Amygdala (tissue), 56 donors: Measurements from ENCODE around the gene NFKB1.
"Not testable (repeated sequence)": the region's sequence is repeated elsewhere in the genome, so short reads cannot be mapped to it uniquely, and the experiment has no call there.

Source experiments
- DNase-seq, 56 donors: peaks; one replicate each; lab custom pipeline; 2025; lab: John Stamatoyannopoulos, UW

NFKB1 gene, protein sequence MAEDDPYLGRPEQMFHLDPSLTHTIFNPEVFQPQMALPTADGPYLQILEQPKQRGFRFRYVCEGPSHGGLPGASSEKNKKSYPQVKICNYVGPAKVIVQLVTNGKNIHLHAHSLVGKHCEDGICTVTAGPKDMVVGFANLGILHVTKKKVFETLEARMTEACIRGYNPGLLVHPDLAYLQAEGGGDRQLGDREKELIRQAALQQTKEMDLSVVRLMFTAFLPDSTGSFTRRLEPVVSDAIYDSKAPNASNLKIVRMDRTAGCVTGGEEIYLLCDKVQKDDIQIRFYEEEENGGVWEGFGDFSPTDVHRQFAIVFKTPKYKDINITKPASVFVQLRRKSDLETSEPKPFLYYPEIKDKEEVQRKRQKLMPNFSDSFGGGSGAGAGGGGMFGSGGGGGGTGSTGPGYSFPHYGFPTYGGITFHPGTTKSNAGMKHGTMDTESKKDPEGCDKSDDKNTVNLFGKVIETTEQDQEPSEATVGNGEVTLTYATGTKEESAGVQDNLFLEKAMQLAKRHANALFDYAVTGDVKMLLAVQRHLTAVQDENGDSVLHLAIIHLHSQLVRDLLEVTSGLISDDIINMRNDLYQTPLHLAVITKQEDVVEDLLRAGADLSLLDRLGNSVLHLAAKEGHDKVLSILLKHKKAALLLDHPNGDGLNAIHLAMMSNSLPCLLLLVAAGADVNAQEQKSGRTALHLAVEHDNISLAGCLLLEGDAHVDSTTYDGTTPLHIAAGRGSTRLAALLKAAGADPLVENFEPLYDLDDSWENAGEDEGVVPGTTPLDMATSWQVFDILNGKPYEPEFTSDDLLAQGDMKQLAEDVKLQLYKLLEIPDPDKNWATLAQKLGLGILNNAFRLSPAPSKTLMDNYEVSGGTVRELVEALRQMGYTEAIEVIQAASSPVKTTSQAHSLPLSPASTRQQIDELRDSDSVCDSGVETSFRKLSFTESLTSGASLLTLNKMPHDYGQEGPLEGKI

GRCh38 chr4:102500696-102501446 lies at the start of gene NFKB1:
TSS of gene NFKB1 (plus strand) at chr4:102501359. CDS start at chr4:102525519, 24,160 bp downstream.
- DNase-seq, result peak in 49 of 56 donors; percentile 16 to 82 (median 52)

- DNase-seq, result no peak
Observed at GRCh38 chr4:102452854-102453253, 48.3 kb upstream of the NFKB1 start.

DNA sequence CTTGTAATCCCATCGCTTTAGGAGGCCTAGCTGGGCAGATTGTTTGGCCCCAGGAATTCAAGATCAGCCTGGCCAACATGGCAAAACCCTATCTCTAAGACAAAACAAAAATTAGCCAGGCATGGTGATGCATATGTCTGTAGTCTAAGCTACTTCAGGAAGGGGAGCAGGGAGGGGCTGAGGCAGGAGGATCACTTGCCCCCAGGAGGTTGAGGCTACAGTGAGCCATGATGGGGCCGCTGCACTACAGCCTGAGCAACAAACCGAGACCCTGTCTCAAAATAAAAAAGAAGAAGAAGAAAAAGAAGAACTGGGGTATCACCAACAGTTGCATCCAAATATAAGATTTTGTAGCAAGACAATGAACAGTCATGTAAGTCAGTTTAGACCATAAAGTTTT lies 47.3 kb upstream of the NFKB1 start:
- DNase-seq, result no peak

- DNase-seq, result no peak
Observed at GRCh38 chr4:102454268-102454667, 46.9 kb upstream of the NFKB1 start.

GRCh38 chr4:102454981-102455685 lies 46.0 kb upstream of the NFKB1 start:
- DNase-seq, result no peak

- DNase-seq, result no peak
Observed at GRCh38 chr4:102455750-102456149, 45.4 kb upstream of the NFKB1 start.

DNA sequence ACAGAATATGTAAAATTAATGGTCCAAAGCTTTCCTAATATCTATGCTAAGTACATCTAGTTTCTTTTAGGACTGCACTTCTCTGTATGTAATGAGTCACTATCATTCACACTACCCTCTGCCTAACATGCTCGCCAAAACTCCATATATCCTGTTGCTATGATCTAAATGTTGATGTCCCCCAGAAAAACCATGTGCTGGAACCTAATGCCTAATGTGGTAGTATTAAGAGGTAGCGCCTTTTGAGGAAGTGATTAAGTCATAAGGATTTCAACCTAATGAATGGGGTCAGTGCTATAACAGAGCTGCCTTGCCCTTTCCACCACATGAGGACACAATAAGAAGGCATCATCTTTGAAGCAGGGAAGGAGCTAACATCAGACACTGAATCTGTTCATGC lies 34.9 kb upstream of the NFKB1 start:
- DNase-seq, result no peak

GRCh38 chr4:102469806-102470205 lies 31.4 kb upstream of the NFKB1 start:
- no peak for DNase-seq

- no peak for DNase-seq
Observed at GRCh38 chr4:102472441-102473013, 28.6 kb upstream of the NFKB1 start.

- no peak for DNase-seq
Observed at GRCh38 chr4:102473476-102473875, 27.7 kb upstream of the NFKB1 start.

GRCh38 chr4:102474736-102475504 lies 26.2 kb upstream of the NFKB1 start:
- DNase-seq, result no peak

DNA sequence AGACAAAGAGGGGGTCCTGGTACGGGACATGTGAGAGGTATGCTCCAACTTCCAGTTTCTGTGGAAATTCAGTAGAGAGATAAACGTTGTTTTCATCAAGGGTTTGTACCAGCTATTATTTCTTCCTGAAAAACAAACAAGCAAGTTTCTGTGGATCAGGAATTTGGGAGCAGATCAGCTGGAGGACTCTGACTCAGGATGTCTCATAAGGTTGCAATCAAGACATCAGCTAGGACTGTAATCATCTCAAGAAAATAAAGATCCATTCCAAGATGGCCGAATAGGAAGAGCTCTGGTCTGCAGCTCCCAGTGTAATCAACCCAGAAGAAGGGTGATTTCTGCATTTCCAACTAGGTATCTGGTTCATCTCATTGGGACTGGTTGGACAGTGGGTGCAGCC lies 23.5 kb upstream of the NFKB1 start:
- DNase-seq, result no peak

DNA sequence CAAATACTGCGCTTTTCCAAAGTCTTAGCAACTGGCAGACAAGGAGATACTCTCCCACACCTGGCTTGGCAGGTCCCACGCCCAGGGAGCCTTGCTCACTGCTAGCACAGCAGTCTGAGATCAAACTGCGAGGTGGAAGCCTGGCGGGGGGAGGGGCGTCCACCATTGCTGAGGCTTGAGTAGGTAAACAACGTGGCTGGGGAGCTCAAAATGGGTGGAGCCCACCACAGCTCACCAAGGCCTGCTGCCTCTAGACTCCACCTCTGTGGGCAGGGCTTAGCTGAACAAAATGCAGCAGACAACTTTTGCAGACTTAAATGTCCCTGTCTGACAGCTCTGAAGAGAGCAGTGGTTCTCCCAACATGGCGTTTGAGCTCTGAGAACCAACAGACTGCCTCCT lies 23.0 kb upstream of the NFKB1 start:
- no peak for DNase-seq

DNA sequence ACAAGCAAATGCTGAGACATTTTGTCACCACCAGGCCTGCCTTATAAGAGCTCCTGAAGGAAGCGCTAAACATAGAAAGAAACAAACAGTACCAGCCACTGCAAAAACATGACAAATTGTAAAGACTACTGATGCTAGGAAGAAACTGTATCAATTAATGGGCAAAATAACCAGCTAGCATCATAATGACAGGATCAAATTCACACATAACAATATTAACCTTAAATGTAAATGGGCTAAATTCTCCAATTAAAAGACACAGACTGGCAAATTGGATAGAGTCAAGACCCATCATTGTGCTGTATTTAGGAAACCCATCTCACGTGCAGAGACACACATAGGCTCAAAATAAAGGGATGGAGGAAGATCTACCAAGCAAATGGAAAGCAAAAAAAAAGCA lies 21.3 kb upstream of the NFKB1 start:
- DNase-seq, result not testable (repeated sequence)

DNA sequence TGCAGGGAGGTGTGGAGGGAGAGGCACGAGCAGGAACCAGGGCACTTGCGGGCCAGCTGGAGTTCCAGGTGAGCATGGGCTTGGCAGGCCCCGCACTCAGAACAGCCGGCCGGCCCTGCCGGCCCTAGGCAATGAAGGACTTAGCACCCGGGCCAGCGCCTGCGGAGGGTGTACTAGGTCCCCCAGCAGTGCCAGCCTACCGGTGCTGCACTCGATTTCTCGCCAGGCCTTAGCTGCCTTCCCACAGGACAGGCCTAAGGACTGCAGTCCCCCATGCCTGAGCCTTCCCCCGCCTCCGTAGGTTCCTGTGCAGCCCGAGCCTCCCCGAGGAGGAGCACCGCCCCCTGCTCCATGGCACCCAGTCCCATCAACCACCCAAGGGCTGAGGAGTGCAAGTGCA lies 18.0 kb upstream of the NFKB1 start:
- no peak for DNase-seq

GRCh38 chr4:102483990-102484692 lies 17.0 kb upstream of the NFKB1 start:
- not testable (repeated sequence) for DNase-seq

GRCh38 chr4:102492531-102493241 lies 8.5 kb upstream of the NFKB1 start:
- DNase-seq, result no peak

DNA sequence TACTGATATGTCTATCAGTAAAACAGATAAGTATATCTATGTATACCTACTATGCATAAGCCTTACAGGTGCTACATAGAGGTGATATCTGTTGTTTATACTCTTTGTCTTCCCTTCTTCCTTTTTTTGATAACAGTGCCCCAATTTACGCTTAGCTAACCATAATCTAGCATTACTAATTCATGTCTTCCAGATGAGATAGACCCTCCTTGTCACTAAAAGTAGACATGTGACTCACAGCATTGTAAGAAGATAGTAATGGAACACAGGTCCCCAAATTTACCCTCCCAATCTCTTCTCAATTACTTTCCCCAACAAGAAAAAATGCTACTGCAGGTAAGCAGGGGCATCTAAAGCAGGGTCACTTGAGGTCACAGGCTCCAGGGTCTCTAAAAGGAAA lies 7.9 kb upstream of the NFKB1 start:
- DNase-seq, result no peak
